Muscle of back (tissue), 11 donors: ENCODE results near the gene AKAP8. TPM values are rescaled to one million over a fixed set of nuclear protein-coding genes. Genes with fewer than 3 reads are reported as not detected.
"Not testable (repeated sequence)": the region's sequence is repeated elsewhere in the genome, so short reads cannot be mapped to it uniquely, and the experiment has no call there.

Experiments used
- DNase-seq, 3 donors: peaks; one replicate each; pipeline versions ENCODE4 v3.0.0 to v3.0.0-alpha.2; 2013
- polyA plus RNA-seq, 10 donors: library from polyadenylated mRNA; unstranded; fragments of 120-200 nt; gene quantifications; one replicate each; pipeline ENCODE4 v1.2.1, GENCODE V29; 2013; ENCODE audit not compliant: insufficient read length in 10 of 10

AKAP8 gene
- polyA plus RNA-seq, 10 donors = 15.7 to 21.8 (median 18.8) TPM

- DNase-seq = no peak
Observed at GRCh38 chr19:15373644-15374043, 5.9 kb downstream of the AKAP8 start.

GRCh38 chr19:15372891-15373301, 6.7 kb downstream of the AKAP8 start:
- no peak for DNase-seq

- no peak for DNase-seq
Observed at GRCh38 chr19:15372470-15372869, 7.1 kb downstream of the AKAP8 start.

- DNase-seq = no peak
Observed at GRCh38 chr19:15371786-15372380, 7.7 kb downstream of the AKAP8 start.

- DNase-seq = no peak
Observed at GRCh38 chr19:15371119-15371518, 8.5 kb downstream of the AKAP8 start.

- no peak for DNase-seq
Observed at GRCh38 chr19:15369594-15369891, 10.0 kb downstream of the AKAP8 start.

GRCh38 chr19:15368798-15369593, 10.6 kb downstream of the AKAP8 start:
- DNase-seq = no peak

GRCh38 chr19:15368051-15368632, 11.4 kb downstream of the AKAP8 start:
- DNase-seq = no peak

- DNase-seq = no peak
Observed at GRCh38 chr19:15367439-15367838, 12.1 kb downstream of the AKAP8 start.

- no peak for DNase-seq
Observed at GRCh38 chr19:15365264-15365663, 14.3 kb downstream of the AKAP8 start.

GRCh38 chr19:15363791-15364190, 15.8 kb downstream of the AKAP8 start:
- DNase-seq = not testable (repeated sequence)

- DNase-seq = not testable (repeated sequence)
Observed at GRCh38 chr19:15363048-15363447, 16.5 kb downstream of the AKAP8 start.

- DNase-seq = not testable (repeated sequence)
Observed at GRCh38 chr19:15360015-15360414, 19.6 kb downstream of the AKAP8 start.

GRCh38 chr19:15358918-15359317, 20.7 kb downstream of the AKAP8 start:
- DNase-seq = no peak

GRCh38 chr19:15357906-15358305, 21.7 kb downstream of the AKAP8 start:
- DNase-seq = no peak

- peak in 1 of 3 donors; percentile 34 for DNase-seq
Observed at GRCh38 chr19:15354566-15355296, 24.9 kb downstream of the AKAP8 start.

- no peak for DNase-seq
Observed at GRCh38 chr19:15353908-15354307, 25.7 kb downstream of the AKAP8 start.

GRCh38 chr19:15352535-15352934, 27.1 kb downstream of the AKAP8 start:
- DNase-seq = not testable (repeated sequence)

- not testable (repeated sequence) for DNase-seq
Observed at GRCh38 chr19:15341328-15341727, 38.3 kb downstream of the AKAP8 start.

- DNase-seq = no peak
Observed at GRCh38 chr19:15340086-15340485, 39.5 kb downstream of the AKAP8 start.

GRCh38 chr19:15337202-15337601, 42.4 kb downstream of the AKAP8 start:
- DNase-seq = no peak

GRCh38 chr19:15335992-15336391, 43.6 kb downstream of the AKAP8 start:
- not testable (repeated sequence) for DNase-seq
